Retina (tissue), 1 donor: ENCODE measurements around the gene CDH22.

Source experiments
- DNase-seq: peaks from one replicate; pipeline ENCODE4 v3.0.0-alpha.2; 2016

CDH22 gene

DNA sequence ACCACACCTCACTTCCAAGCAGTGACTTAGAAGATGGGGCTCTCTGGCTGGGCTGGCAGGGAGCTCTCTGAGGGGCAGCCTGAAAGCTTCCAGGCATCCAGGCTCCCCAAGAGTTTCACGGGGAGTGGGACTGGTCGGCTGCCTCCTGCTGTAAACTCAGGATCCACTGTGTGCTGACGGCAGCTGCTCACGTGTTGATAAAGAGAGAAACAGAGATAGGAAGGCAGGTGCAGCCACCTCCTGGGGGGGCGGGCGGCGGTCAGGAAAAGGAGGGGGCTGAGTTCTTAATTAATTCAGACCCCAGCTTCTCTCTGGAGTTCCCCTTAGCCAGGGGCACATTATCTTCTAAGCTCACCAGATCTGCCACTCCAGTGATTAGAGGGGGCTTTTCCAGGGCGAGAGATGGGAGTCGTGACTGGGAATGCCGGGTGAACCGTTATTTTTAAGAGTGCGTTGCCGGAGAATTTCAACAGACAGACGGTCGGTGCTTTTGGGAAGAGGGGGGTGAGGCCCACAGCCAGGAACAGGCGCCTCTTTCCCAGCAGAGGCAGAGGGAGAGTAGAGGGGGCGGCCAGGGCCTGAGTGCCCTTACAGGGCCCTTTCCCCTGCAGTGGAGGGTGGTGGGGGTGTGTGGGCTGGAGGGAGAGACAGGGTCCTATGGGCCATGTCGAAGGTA, 119.3 kb downstream of the CDH22 start:
- no peak for DNase-seq

DNA sequence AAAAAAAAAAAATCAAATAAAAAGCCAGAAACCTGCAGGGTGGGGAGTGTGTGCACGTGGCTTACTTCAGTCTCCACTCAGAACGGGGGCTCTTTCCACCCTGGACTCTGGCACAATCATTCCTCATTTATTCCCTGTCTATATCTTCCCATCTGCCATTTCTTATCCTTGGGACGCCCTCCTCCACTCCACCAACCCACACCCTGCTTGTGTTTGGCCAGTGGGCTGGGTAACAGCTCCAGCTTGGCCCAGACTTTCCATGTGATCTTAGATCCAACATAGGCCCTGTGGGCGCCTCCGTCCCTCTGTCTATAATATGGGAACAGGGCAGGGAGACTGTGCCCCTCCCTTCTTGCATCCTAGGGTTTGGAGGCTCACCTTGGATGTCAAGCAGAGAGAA, 122.1 kb downstream of the CDH22 start:
- DNase-seq, result no peak

DNA sequence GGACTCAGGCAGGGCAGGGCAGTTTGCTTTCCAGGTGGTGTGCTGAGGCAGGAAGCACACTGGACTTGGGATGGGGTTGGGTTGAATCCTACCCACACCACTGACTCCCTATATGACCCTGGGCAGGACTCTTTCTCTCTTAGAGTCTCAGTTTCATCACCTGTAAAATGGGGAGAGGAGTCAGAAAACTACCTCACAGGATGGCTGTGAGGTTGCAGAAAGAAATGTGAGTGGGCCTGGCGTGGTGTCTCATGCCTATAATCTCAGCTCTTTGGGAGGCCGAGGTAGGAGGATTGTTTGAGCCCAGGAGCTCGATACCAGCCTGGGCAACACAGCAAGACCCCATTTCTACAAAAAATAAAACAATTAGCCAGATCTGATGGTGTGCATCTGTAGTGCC, 122.9 kb downstream of the CDH22 start:
- no peak for DNase-seq

DNA sequence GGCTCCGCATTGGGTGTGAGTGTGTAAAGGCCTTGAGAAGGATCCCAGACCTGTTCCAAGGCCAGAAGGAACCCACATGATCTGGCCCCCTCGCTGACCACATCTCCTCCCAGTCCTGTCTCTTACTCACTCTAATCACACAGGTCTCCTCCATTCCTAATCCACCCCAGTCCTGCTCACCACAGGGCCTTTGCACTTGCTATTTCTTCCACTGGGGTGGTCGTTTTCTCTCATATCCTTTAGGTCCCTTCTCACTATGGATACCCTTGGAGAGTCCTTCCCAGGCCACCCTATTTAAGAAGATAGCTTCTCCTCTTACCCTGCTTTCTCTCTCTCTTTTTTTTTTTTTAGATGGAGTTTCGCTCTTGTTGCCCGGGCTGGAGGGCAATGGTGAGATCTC, 124.5 kb downstream of the CDH22 start:
- no peak for DNase-seq

DNA sequence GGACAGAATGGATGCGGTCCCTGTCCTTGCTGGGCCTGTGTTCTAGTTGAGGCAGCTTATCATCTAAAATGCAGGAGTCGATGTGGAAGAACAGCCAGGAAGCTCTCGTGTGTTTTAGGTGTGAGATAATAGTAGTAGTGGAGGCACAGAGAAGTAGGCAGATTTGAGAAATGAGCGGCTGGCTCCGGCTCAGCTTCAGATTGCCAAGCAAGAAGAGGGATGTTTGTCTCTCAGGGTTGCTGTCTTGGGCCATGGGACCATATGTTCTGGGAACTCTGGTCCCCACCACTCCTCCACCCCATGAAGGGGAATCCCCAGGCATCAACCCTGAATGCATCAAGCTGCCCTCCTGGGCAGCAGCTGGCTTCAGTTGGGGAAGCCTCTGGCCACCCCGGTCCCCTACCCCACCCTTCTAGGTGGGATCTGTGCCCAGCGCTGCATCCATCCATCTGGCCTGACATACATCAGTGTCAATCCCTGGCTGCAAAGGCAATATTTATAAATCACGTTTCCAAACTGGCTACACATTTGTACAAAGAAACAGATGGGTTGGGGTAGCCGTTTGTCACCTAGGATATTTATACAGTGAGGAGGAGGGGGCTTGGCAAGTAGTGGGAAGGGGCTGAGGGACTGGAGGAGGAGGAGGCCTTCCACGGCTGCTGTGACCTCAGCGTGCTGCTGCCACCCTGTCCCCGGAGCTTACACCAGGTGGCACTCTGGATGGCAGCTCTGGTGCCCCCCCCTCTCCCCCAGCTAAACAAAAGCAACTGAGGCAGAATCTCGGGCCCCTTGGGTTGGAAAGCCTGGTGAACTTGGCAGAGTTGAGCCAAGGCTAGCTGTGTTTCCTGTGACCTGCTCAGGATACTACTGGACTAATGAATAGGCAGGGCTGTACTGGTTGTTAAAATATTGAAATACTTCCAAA, 125.8 kb downstream of the CDH22 start:
- no peak for DNase-seq

- no peak for DNase-seq
These were observed 128.4 kb downstream of the CDH22 start for GRCh38 chr20:46179862-46180261.

- DNase-seq, result no peak
These were observed 129.4 kb downstream of the CDH22 start for GRCh38 chr20:46178891-46179290.

- no peak for DNase-seq
These were observed 130.5 kb downstream of the CDH22 start for GRCh38 chr20:46177768-46178167.

DNA sequence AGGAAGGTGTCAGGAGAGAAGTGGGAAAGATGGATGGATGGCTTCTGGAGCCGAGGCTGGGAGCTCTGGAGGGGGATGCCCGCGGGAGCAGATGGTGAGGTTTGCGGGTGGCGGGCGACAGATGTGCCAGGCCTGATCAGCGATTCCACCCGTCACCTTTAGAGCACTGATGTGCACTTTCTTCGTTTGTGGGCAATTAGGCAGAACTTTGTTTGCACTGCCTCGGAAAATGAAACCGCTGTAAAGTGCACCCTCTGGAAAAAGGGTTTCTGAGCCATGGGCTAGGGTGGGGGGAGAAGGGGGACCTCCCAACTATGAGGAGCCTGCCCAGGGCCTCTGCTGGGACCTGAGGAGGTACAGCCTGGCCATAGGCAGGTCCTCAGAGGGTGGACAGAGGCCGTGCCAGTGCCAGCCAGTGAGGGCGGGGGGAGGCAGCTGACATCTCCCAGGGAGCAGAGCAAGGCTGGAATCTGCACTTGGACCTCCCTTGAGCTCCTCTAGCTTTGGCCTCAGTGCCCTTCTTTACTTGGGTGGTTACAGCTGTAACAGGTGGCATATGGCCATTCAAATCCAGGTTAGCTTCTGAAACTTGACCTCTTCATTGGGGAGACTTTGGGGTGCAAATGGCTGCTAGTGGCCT, 131.4 kb downstream of the CDH22 start:
- no peak for DNase-seq

GRCh38 chr20:46175127-46175494, 133.2 kb downstream of the CDH22 start:
- no peak for DNase-seq

DNA sequence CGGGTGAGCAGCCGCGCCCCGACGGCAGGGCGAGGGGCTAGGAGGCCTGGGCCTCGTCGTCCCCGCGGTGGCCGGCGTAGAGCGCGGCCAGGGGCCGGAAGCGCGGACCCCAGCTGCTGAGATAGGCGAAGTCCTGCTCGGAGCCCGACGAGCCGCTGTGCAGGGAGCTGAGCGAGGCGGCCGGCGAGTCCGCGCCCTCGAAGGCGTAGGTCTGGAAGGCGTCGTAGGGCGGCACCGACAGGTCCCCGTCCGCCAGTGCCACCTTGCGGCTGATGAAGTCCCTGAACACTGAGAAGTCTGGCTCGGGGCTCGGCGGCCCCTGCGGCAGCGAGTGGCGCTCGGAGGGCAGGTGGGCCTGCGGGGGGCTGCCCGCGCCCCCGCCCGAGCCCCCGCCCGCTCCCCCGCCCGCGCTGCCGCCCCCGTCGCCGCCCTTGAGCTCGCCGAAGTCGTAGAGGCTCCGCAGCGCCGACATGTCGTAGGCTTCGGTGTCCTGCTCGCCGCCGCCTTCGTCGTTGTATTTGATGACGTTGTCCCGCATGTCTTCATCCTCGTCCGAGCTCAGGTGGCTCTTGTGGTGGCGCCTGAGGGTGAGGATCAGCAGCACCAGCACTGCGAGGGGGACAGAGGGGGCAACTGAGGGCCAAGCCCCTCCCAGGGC, 133.7 kb downstream of the CDH22 start:
- peak; percentile 77 for DNase-seq

GRCh38 chr20:46173652-46174468, 134.4 kb downstream of the CDH22 start:
- DNase-seq, result no peak

DNA sequence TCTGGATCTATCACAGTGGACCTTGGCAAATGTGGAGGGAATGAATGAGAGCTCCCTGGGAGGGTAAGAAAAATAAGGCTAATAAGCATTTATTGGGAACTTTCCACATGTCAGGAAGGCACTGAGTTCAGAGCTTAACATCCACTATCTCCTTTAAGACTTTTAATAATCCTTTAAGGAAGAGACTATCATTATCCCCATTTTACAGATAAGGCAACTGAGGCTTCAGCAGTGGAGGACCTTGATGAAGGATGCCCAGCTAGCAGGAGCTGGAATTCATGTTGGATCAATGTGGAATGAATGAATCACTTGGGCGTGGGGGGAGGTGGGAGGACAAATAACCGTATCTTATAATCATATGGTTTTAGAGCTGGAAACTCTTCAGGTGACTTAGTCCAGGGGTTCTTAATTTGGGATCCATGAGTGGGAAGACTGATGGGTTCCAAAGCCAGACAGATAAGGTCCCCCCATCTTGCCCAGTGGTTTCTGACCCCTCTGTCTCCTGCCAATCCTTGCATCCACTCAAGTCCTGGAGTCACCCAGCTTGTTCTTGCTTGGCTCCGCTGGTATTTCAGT, 135.2 kb downstream of the CDH22 start:
- no peak for DNase-seq

DNA sequence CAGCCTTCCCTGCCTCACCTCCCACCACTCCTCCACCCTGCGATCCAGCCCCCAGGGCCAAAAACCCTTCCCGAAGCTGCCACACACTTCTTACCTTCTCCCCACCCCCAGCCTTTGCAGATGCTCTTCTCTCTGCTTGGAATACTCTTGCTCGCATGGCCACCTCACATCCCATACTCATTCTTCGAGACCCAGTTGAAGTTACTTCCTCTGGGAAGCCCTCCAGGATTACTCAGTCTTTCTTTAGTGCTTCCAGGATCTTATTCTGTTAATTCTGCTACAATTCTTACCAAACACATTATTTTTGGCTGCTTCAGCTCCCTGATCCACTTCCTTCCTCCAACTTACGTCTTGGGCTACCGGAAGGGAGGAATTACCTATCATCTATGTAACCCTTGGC, 135.8 kb downstream of the CDH22 start:
- DNase-seq, result no peak

- DNase-seq, result no peak
These were observed 136.4 kb downstream of the CDH22 start for GRCh38 chr20:46171909-46172308.

GRCh38 chr20:46171476-46171875, 136.8 kb downstream of the CDH22 start:
- DNase-seq, result no peak

- DNase-seq, result no peak
These were observed 138.8 kb downstream of the CDH22 start for GRCh38 chr20:46169245-46170171.

GRCh38 chr20:46168438-46168837, 139.9 kb downstream of the CDH22 start:
- no peak for DNase-seq

GRCh38 chr20:46167080-46167479, 141.2 kb downstream of the CDH22 start:
- no peak for DNase-seq

GRCh38 chr20:46164254-46164653, 144.0 kb downstream of the CDH22 start:
- DNase-seq, result no peak

DNA sequence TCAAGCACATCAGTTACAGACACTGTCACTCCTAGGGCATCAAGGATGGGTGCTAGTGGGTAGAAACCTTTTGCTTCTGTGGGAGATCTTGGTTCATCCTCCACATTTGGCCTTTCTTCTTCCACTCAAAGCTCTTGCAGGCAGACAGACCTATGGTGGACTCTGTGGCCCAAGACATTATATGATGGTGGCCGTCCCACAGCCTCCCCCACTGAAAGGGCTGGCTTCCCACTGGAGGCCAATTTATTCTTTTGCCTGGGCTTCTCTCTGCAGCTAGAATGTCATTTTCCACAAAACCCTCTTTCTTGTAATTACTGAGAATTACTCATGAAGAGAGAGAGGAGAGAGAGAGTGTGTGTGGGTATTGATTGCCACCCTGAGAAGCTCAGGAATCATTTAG, 146.4 kb downstream of the CDH22 start:
- DNase-seq, result no peak
